ENCODE measurements around the gene KIF1A.
"Not testable (repeated sequence)": the region's sequence is repeated elsewhere in the genome, so short reads cannot be mapped to it uniquely, and the experiment has no call there.

KIF1A gene

DNA sequence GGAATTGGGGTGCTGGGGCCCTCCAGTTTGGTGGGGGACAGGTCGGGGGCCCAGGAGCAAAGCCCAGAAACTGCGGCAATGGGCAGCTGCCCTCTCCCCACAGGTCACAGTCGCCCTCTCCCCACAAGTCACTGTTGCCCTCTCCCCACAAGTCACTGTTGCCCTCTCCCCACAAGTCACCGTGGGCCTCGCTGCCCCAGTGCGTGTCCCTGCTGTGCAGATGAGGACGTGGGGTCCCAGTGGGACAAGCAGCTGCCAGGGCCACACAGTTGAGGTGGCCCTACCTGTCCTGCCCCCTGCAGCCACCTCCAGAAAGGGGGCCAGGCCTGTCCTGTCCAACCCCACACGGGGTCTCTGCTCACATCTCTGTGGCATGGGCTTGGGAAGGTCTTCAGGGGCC is 35.7 kb upstream of the KIF1A start:
- H3K4me3 ChIP-seq (ENCODE audit: low read length): no peak overlapping the region
- peaks cover 11% of the 10 kb centered on the region for H3K4me1 ChIP-seq (ENCODE audit: control insufficient read depth, insufficient read depth, low read length)
- H3K27me3 ChIP-seq (ENCODE audit: control insufficient read depth, insufficient read depth, low read length): no peaks in the 10 kb centered on the region
- H3K9ac ChIP-seq (ENCODE audit: low read length): no peak overlapping the region
- H3K9me3 ChIP-seq (ENCODE audit: control insufficient read depth, low read length): no peaks in the 10 kb centered on the region
- no peaks in the 10 kb centered on the region for H3K36me3 ChIP-seq (ENCODE audit: control insufficient read depth, insufficient read depth, low read length)

- Histone ChIP-seq H3K4me1 (ENCODE audit: control insufficient read depth, insufficient read depth, low read length) (peaks cover 11% of the 10 kb centered on the region), H3K9me3 (ENCODE audit: control insufficient read depth, low read length) (no peaks in the 10 kb centered on the region), H3K4me3 (ENCODE audit: low read length) (no peak overlapping the region), H3K36me3 (ENCODE audit: control insufficient read depth, insufficient read depth, low read length) (no peaks in the 10 kb centered on the region), H3K27me3 (ENCODE audit: control insufficient read depth, insufficient read depth, low read length) (no peaks in the 10 kb centered on the region), H3K9ac (ENCODE audit: low read length) (no peak overlapping the region)
These were observed 32.8 kb upstream of the KIF1A start for GRCh38 chr2:240852671-240853314.

DNA sequence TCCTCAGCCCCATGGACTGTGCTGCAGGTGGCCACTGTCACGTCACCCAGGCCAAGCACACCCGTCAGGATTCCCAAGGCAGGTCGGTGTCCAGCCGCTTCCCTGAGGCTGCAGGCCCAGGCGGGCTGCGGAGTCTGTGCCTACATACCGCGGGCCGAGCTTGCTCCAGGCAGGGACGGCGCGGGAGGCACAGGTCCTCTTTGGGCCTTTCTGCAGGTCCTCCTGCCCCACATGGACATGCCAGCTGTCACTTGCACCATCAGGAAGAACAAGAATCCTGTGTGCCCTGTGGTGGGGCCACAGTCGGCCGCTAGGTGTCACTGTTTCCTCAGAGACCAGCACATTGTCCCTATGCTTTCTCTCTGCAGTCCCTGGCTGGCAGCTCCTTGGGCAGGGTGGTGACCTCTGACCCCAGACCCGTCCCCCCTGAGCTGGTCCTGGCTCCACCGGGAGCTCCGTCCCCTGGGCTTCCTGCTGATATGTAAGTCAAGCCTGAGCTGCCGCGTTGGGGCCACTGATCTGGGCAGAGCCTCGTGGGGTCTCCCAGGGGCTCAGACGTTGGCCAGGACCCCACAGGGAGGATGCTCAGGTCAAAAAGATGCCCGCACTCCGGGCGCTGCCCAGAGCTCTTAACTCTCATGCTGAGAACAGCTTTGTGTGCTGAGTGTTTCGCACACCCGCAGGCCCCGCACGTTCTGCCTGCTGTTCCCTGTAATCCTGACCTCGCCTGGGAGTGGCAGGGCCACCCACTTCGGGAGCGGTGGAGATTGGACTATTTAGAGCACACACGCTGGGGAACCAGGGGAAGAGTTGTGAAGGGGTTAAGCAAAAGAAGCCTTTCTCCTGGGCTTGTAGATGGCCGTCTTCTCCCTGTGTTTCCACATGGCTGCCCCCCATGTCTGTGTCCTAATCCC is 31.3 kb upstream of the KIF1A start:
- Histone ChIP-seq H3K9me3 (ENCODE audit: control insufficient read depth, low read length) (no peaks in the 10 kb centered on the region), H3K36me3 (ENCODE audit: control insufficient read depth, insufficient read depth, low read length) (no peaks in the 10 kb centered on the region), H3K4me3 (ENCODE audit: low read length) (no peak overlapping the region), H3K9ac (ENCODE audit: low read length) (no peak overlapping the region), H3K27me3 (ENCODE audit: control insufficient read depth, insufficient read depth, low read length) (no peaks in the 10 kb centered on the region), H3K4me1 (ENCODE audit: control insufficient read depth, insufficient read depth, low read length) (peaks cover 13% of the 10 kb centered on the region)

DNA sequence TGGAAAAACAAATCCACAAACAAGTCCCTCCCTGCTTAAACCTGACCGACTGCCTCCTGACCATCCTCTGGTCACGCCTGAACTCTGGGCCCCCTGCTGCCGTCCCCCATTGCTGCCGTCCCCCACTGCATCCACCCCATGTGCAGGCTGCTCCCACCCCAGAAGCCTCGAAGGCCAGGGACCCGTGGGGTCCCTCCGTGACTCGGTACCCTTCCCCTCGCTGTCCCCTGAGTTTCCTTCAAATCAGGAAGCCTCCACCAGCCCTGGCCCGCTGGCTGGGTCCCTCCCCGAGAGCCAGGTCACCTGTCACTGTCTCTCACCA is 30.7 kb upstream of the KIF1A start:
- Histone ChIP-seq H3K9me3 (ENCODE audit: control insufficient read depth, low read length) (no peaks in the 10 kb centered on the region), H3K4me1 (ENCODE audit: control insufficient read depth, insufficient read depth, low read length) (peaks cover 13% of the 10 kb centered on the region), H3K36me3 (ENCODE audit: control insufficient read depth, insufficient read depth, low read length) (no peaks in the 10 kb centered on the region), H3K4me3 (ENCODE audit: low read length) (no peak overlapping the region), H3K9ac (ENCODE audit: low read length) (no peak overlapping the region), H3K27me3 (ENCODE audit: control insufficient read depth, insufficient read depth, low read length) (no peaks in the 10 kb centered on the region)

- H3K9me3 ChIP-seq (ENCODE audit: control insufficient read depth, low read length): no peaks in the 10 kb centered on the region
- no peak overlapping the region for H3K9ac ChIP-seq (ENCODE audit: low read length)
- no peaks in the 10 kb centered on the region for H3K36me3 ChIP-seq (ENCODE audit: control insufficient read depth, insufficient read depth, low read length)
- H3K4me3 ChIP-seq (ENCODE audit: low read length): no peak overlapping the region
- H3K4me1 ChIP-seq (ENCODE audit: control insufficient read depth, insufficient read depth, low read length): peaks cover 13% of the 10 kb centered on the region
- H3K27me3 ChIP-seq (ENCODE audit: control insufficient read depth, insufficient read depth, low read length): no peaks in the 10 kb centered on the region
These were observed 30.0 kb upstream of the KIF1A start for GRCh38 chr2:240850026-240850425.

DNA sequence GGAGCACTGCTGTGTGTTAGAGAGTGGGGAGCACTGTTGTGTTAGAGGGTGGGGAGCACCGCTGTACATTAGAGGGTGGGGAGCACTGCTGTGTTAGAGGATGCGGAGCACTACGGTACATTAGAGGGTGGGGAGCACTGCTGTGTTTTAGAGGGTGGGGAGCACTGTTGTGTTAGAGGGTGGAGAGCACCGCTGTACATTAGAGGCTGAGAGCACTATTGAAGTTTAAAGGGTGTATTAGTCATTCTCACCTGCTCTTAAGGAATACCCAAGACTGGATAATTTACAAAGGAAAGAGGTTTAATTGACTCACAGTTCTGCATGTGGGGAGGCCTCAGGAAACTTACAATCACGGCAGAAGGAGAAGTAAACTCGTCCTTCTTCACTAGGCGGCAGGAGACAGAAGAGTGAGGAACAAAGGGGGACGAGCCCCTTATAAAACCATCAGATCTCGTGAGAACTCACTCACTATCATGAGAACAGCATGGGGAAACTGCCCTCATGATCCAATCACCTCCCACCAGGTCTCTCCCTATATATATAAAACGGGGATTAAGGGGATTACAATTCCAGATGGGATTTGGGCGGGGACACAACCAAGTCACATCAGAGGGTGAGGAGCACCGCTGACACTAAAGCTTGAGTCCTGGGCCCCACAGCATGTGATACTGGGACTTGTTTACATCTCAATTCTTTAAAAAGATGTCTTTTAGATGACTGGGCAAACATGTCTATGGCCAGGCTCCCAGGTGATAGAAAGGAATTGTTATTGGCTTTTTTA is 29.1 kb upstream of the KIF1A start:
- no peaks in the 10 kb centered on the region for H3K9me3 ChIP-seq (ENCODE audit: control insufficient read depth, low read length)
- H3K4me1 ChIP-seq (ENCODE audit: control insufficient read depth, insufficient read depth, low read length): peaks cover 13% of the 10 kb centered on the region
- no peak overlapping the region for H3K4me3 ChIP-seq (ENCODE audit: low read length)
- no peaks in the 10 kb centered on the region for H3K36me3 ChIP-seq (ENCODE audit: control insufficient read depth, insufficient read depth, low read length)
- H3K27me3 ChIP-seq (ENCODE audit: control insufficient read depth, insufficient read depth, low read length): no peaks in the 10 kb centered on the region
- no peak overlapping the region for H3K9ac ChIP-seq (ENCODE audit: low read length)

DNA sequence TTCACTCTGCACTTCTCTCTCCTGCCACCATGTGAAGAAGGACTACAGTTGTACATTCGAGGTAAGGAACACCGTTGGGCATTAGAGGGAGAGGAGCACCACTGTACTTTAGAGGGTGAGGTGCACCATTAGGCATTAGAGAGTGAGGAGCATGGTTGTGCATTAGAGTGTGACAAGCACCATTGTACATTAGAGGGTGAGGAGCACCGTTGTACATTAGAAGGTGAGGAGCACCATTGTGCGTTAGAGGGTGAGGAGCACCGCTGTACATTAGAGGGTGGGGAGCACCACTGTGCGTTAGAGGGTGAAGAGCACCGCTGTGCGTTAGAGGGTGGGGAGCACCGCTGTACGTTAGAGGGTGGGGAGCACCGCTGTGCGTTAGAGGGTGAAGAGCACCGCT is 27.8 kb upstream of the KIF1A start:
- Histone ChIP-seq H3K4me1 (ENCODE audit: control insufficient read depth, insufficient read depth, low read length) (peaks cover 13% of the 10 kb centered on the region), H3K9me3 (ENCODE audit: control insufficient read depth, low read length) (no peaks in the 10 kb centered on the region), H3K27me3 (ENCODE audit: control insufficient read depth, insufficient read depth, low read length) (no peaks in the 10 kb centered on the region), H3K36me3 (ENCODE audit: control insufficient read depth, insufficient read depth, low read length) (no peaks in the 10 kb centered on the region), H3K4me3 (ENCODE audit: low read length) (no peak overlapping the region), H3K9ac (ENCODE audit: low read length) (no peak overlapping the region)

DNA sequence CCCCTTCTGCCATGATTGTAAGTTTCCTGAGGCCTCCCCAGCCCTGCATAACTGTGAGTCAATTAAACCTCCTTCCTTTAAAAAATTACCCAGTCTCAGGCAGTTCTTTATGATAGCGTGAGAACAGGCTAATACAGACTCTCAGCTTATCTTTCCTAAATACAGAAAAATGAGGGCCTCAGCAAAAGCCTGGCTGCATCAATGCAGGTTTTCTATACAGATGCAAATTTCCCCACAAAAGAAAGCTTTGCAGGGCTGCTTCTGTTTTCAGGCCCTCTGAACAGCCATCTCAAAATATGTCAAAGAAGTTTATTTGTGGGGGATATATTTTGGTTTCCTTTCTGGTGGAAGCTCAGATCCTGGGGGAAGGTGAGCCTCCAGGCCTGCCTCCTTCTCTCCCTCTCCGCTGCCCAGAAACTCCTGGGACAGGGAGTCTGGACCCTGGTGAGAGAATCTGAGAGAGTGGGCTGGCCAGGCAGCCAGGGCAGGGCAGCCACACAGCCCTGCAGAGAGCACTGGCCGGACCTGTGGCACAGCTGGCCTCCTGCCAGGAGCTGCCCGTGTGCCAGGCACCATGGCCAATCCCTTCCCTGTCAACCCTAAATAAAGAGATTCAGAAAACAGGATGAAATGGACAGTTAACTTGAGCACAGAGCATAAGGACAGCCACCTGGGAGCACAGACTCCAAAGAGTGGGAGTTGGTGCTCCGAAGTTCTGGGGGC is 27.0 kb upstream of the KIF1A start:
- Histone ChIP-seq H3K4me1 (ENCODE audit: control insufficient read depth, insufficient read depth, low read length) (peaks cover 13% of the 10 kb centered on the region), H3K9me3 (ENCODE audit: control insufficient read depth, low read length) (no peaks in the 10 kb centered on the region), H3K27me3 (ENCODE audit: control insufficient read depth, insufficient read depth, low read length) (no peaks in the 10 kb centered on the region), H3K9ac (ENCODE audit: low read length) (no peak overlapping the region), H3K36me3 (ENCODE audit: control insufficient read depth, insufficient read depth, low read length) (no peaks in the 10 kb centered on the region), H3K4me3 (ENCODE audit: low read length) (no peak overlapping the region)

- not testable (repeated sequence) for H3K9me3 ChIP-seq (ENCODE audit: control insufficient read depth, low read length); H3K27me3 ChIP-seq (ENCODE audit: control insufficient read depth, insufficient read depth, low read length)
These were observed 26.3 kb upstream of the KIF1A start for GRCh38 chr2:240846309-240846708.

GRCh38 chr2:240840435-240841060 is 20.5 kb upstream of the KIF1A start:
- no peaks in the 10 kb centered on the region for H3K9me3 ChIP-seq (ENCODE audit: control insufficient read depth, low read length)
- H3K4me1 ChIP-seq (ENCODE audit: control insufficient read depth, insufficient read depth, low read length): no peaks in the 10 kb centered on the region
- H3K9ac ChIP-seq (ENCODE audit: low read length): no peak overlapping the region
- H3K4me3 ChIP-seq (ENCODE audit: low read length): no peak overlapping the region
- no peaks in the 10 kb centered on the region for H3K36me3 ChIP-seq (ENCODE audit: control insufficient read depth, insufficient read depth, low read length)
- H3K27me3 ChIP-seq (ENCODE audit: control insufficient read depth, insufficient read depth, low read length): peaks cover 15% of the 10 kb centered on the region

More at GRCh38 chr2:240846309-240846708, 26.3 kb upstream of the KIF1A start:
- not testable (repeated sequence) for H3K9ac ChIP-seq (ENCODE audit: low read length); H3K4me3 ChIP-seq (ENCODE audit: low read length); H3K36me3 ChIP-seq (ENCODE audit: control insufficient read depth, insufficient read depth, low read length)
- peaks cover 11% of the 10 kb centered on the region for H3K4me1 ChIP-seq (ENCODE audit: control insufficient read depth, insufficient read depth, low read length)
